PC-9 (cell line): ENCODE results near the gene WDR18. TPM values are rescaled to one million over a fixed set of nuclear protein-coding genes. Genes with fewer than 3 reads are reported as not detected.

Experiments
- BruUV-seq: library from RNA; stranded (reverse); fragments of 400-500 nt; replicated peaks from 2 replicates; lab custom pipeline; 2021; lab: Mats Ljungman, UMichigan
- CTCF ChIA-PET: fragments of 300-600 bp; sonication (Branson Sonifier 250); formaldehyde crosslinking; loops from one replicate; lab custom pipeline; 2022; ENCODE audit warnings: antibody characterized with exemption; lab: Charles Lee
- POLR2A ChIA-PET: fragments of 300-600 bp; sonication (Branson Sonifier 250); formaldehyde crosslinking; loops from one replicate; lab custom pipeline; 2022; ENCODE audit warnings: antibody characterized with exemption; ENCODE audit not compliant: unreplicated experiment; lab: Charles Lee
- DNase-seq, 2 experiments: peaks; one replicate each; pipeline versions ENCODE4 v3.0.0 to v3.0.0-alpha.2; 2015 to 2022; ENCODE audit warnings: mixed read lengths in 1 of 2
- H2AFZ ChIP-seq: fragments of 200-600 bp; sonication (generic); 2 replicates; pipeline ENCODE4 v1.8.1; 2017; ENCODE audit warnings: antibody characterized with exemption
- H3F3A ChIP-seq: fragments of 200-600 bp; sonication (generic); 2 replicates; pipeline ENCODE4 v1.8.1; 2017; ENCODE audit warnings: antibody characterized with exemption, mild to moderate bottlenecking, low read depth; ENCODE audit not compliant: insufficient read depth
- H3K27ac ChIP-seq: fragments of 200-600 bp; sonication (generic); 2 replicates; pipeline ENCODE4 v1.6.1; 2016; ENCODE audit warnings: mixed run types
- H3K27me3 ChIP-seq: fragments of 200-600 bp; sonication (generic); 2 replicates; pipeline ENCODE4 v1.6.1; 2016; ENCODE audit warnings: low read depth, mixed run types; ENCODE audit not compliant: insufficient read depth
- H3K36me3 ChIP-seq: fragments of 200-600 bp; sonication (generic); 2 replicates; pipeline ENCODE4 v1.6.1; 2016; ENCODE audit warnings: low read depth, mixed run types
- H3K4me1 ChIP-seq: fragments of 200-600 bp; sonication (generic); replicated peaks from 2 replicates; pipeline ENCODE4 v1.6.1; 2016; ENCODE audit warnings: mixed run types; ENCODE audit not compliant: insufficient read depth
- H3K4me2 ChIP-seq: fragments of 200-600 bp; sonication (generic); 2 replicates; pipeline ENCODE4 v1.6.1; 2017; ENCODE audit warnings: mixed run types
- H3K4me3 ChIP-seq: fragments of 200-600 bp; sonication (generic); 2 replicates; pipeline ENCODE4 v1.6.1; 2016; ENCODE audit warnings: mixed run types
- H3K79me2 ChIP-seq: fragments of 200-600 bp; sonication (generic); 2 replicates; pipeline ENCODE4 v1.6.1; 2017; ENCODE audit warnings: low read depth, mixed run types
- H3K9me2 ChIP-seq: fragments of 200-600 bp; sonication (generic); 2 replicates; pipeline ENCODE4 v1.8.1; 2017; ENCODE audit warnings: mild to moderate bottlenecking; ENCODE audit not compliant: insufficient read depth
- H3K9me3 ChIP-seq: fragments of 200-600 bp; sonication (generic); 2 replicates; pipeline ENCODE4 v1.8.1; 2016; ENCODE audit warnings: low read depth; ENCODE audit not compliant: insufficient read depth
- H4K20me1 ChIP-seq: fragments of 200-600 bp; sonication (generic); 2 replicates; pipeline ENCODE4 v1.8.1; 2017; ENCODE audit not compliant: insufficient read depth
- EZH2 ChIP-seq: fragments of 200-600 bp; sonication (generic); IDR thresholded peaks from 2 replicates; pipeline ENCODE4 v1.8.0; 2017; ENCODE audit warnings: antibody characterized with exemption, low read depth
- intact Hi-C: fragments of 100-400 bp; cut with micrococcal nuclease; formaldehyde crosslinking; loops from one replicate; pipeline ENCODE4 v1.10.0; 2022; ENCODE audit not compliant: unreplicated experiment
- total RNA-seq: library from RNA; stranded (reverse); gene quantifications from 2 replicates; pipeline ENCODE4 v1.2.3, GENCODE V29; 2021
- TF ChIP-seq, protein P1 (sequence below): fragments of 200-600 bp; sonication (generic); conservative IDR thresholded peaks from 2 replicates; pipeline ENCODE4 v1.6.1; 2017; ENCODE audit warnings: mixed run types, antibody characterized with exemption, mild to moderate bottlenecking, moderate library complexity

The WDR18 gene
- total RNA-seq, 1 experiment from 2014 or later = 61.5 TPM

- Histone ChIP-seq H3K4me2 (no peak overlapping the region), H2AFZ (no peak overlapping the region), H3K27ac (no peak overlapping the region), H3K9me3 (no peaks in the 10 kb centered on the region), H3K79me2 (no peaks in the 10 kb centered on the region), H3K4me3 (no peak overlapping the region), H3K27me3 (no peaks in the 10 kb centered on the region), H4K20me1 (peaks cover 33% of the 10 kb centered on the region), H3K36me3 (no peaks in the 10 kb centered on the region), H3F3A (peaks cover 46% of the 10 kb centered on the region; the same call in 1 of the 2 replicates), H3K9me2 (no peaks in the 10 kb centered on the region), H3K4me1 (peaks cover 18% of the 10 kb centered on the region)
- ChIA-PET POLR2A (no interaction called here), CTCF (no interaction called here)
- intact Hi-C loops = no loop called here
- no TSS peak for BruUV-seq
- TF ChIP-seq EZH2 = no peak
- TF ChIP-seq, protein P1, sequence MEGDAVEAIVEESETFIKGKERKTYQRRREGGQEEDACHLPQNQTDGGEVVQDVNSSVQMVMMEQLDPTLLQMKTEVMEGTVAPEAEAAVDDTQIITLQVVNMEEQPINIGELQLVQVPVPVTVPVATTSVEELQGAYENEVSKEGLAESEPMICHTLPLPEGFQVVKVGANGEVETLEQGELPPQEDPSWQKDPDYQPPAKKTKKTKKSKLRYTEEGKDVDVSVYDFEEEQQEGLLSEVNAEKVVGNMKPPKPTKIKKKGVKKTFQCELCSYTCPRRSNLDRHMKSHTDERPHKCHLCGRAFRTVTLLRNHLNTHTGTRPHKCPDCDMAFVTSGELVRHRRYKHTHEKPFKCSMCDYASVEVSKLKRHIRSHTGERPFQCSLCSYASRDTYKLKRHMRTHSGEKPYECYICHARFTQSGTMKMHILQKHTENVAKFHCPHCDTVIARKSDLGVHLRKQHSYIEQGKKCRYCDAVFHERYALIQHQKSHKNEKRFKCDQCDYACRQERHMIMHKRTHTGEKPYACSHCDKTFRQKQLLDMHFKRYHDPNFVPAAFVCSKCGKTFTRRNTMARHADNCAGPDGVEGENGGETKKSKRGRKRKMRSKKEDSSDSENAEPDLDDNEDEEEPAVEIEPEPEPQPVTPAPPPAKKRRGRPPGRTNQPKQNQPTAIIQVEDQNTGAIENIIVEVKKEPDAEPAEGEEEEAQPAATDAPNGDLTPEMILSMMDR = no peak
- DNase-seq = no peak
These were observed 6.6 kb downstream of the WDR18 start for GRCh38 chr19:990746-991145.

- CTCF ChIA-PET = no interaction called here
- Histone ChIP-seq H3K9me2 (no peaks in the 10 kb centered on the region), H3K27ac (no peak overlapping the region), H3K36me3 (no peaks in the 10 kb centered on the region), H3K9me3 (no peaks in the 10 kb centered on the region), H3F3A (peaks cover 46% of the 10 kb centered on the region; the same call in 1 of the 2 replicates), H3K27me3 (no peaks in the 10 kb centered on the region), H2AFZ (no peak overlapping the region), H3K4me1 (peaks cover 24% of the 10 kb centered on the region), H4K20me1 (peaks cover 36% of the 10 kb centered on the region), H3K79me2 (no peaks in the 10 kb centered on the region), H3K4me2 (no peak overlapping the region), H3K4me3 (no peak overlapping the region)
- intact Hi-C loops = no loop called here
- peak in 1 of 2 experiments; percentile 24 for DNase-seq
- POLR2A ChIA-PET = no interaction called here
- no peak for TF ChIP-seq EZH2
- TF ChIP-seq, protein P1 = no peak
- BruUV-seq = no TSS peak
These were observed 7.2 kb downstream of the WDR18 start for GRCh38 chr19:991174-991931.

DNA sequence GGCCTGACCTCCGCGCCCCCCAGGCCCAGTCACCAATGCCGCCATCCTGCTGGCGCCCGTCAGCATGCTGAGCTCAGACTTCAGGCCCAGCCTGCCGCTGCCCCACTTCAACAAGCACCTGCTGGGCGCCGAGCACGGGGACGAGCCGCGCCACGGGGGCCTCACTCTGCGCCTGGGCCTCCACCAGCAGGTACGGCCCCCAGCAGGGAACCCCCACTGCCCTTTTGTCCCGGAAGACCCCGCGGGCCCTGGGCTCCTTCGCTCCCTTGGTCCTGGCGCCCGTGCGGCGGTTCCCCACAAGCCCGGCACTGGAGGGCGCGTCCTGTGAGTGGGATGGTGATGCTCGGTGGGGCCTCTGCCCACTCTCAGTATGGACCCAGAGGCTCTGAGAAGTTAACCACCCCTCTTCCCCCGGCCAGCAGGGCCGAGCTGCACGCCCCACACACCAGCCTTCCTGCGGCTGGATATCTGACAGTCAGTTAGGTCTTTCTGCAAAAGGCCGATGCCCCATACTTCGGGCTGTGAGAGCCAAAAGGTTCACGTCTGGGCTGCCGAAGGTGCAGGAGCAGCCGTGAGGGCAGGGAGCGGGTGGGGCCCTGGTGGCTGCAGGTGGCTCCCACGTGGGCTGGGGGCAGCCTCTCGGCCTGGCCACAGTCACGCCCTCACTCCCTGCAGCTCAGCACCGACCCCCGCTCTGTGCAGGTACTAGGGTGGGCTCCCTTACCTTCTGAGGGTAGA lies 8.0 kb downstream of the WDR18 start:
- H3K79me2 ChIP-seq = no peaks in the 10 kb centered on the region
- BruUV-seq = no TSS peak
- H3K9me2 ChIP-seq = no peaks in the 10 kb centered on the region
- H3F3A ChIP-seq = peaks cover 50% of the 10 kb centered on the region; the same call in 1 of the 2 replicates
- H3K4me1 ChIP-seq = peaks cover 28% of the 10 kb centered on the region
- ChIA-PET CTCF (no interaction called here), POLR2A (no interaction called here)
- H2AFZ ChIP-seq = no peak overlapping the region
- TF ChIP-seq, protein P1 = no peak
- TF ChIP-seq EZH2 = no peak
- peaks cover 3% of the 10 kb centered on the region; the same call in 1 of the 2 replicates for H3K27me3 ChIP-seq
- H4K20me1 ChIP-seq = peaks cover 36% of the 10 kb centered on the region
- DNase-seq = no peak
- no peak overlapping the region for H3K27ac ChIP-seq
- H3K4me3 ChIP-seq = no peak overlapping the region
- H3K4me2 ChIP-seq = no peak overlapping the region
- intact Hi-C loops = no loop called here
- no peaks in the 10 kb centered on the region for H3K9me3 ChIP-seq
- H3K36me3 ChIP-seq = no peaks in the 10 kb centered on the region
